GM19193 (cell line): ENCODE measurements around the gene CAMTA1.

Experiments used
- POLR2A ChIP-seq: IDR thresholded peaks from 4 replicates; pipeline ENCODE4 v1.6.1; 2011; ENCODE audit not compliant: insufficient read depth, insufficient read length; ENCODE audit errors: extremely low read depth

CAMTA1 gene

DNA sequence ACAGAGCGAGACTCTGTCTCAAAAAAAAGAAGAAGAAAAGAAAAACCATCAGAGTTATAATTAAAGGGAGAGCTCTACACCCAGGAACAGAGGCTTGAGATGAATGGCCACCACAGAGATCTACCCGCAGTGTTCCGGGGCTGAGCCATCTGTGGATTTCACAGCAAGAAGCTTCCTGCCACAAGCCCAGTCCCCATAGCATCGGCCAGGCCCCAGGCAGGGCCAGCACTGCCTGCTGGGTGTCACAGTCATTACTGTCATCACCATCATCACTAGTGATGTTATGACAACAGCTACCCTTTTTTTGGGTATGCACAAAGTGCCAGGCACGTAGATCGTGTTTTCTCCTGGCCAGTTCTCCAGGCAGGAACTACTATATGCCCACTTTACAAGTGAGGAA lies 874.3 kb downstream of the CAMTA1 start:
- TF ChIP-seq POLR2A = no peak

DNA sequence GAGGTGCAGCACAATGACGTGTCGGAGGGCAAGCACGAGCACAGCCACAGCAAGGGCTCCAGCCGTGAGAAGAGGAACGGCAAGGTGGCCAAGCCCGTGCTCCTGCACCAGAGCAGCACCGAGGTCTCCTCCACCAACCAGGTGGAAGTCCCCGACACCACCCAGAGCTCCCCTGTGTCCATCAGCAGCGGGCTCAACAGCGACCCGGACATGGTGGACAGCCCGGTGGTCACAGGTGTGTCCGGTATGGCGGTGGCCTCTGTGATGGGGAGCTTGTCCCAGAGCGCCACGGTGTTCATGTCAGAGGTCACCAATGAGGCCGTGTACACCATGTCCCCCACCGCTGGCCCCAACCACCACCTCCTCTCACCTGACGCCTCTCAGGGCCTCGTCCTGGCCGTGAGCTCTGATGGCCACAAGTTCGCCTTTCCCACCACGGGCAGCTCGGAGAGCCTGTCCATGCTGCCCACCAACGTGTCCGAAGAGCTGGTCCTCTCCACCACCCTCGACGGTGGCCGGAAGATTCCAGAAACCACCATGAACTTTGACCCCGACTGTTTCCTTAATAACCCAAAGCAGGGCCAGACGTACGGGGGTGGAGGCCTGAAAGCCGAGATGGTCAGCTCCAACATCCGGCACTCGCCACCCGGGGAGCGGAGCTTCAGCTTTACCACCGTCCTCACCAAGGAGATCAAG lies 878.3 kb downstream of the CAMTA1 start:
- TF ChIP-seq POLR2A = no peak

DNA sequence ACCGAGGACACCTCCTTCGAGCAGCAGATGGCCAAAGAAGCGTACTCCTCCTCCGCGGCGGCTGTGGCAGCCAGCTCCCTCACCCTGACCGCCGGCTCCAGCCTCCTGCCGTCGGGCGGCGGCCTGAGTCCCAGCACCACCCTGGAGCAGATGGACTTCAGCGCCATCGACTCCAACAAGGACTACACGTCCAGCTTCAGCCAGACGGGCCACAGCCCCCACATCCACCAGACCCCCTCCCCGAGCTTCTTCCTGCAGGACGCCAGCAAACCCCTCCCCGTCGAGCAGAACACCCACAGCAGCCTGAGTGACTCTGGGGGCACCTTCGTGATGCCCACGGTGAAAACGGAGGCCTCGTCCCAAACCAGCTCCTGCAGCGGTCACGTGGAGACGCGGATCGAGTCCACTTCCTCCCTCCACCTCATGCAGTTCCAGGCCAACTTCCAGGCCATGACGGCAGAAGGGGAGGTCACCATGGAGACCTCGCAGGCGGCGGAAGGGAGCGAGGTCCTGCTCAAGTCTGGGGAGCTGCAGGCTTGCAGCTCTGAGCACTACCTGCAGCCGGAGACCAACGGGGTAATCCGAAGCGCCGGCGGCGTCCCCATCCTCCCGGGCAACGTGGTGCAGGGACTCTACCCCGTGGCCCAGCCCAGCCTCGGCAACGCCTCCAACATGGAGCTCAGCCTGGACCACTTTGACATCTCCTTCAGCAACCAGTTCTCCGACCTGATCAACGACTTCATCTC lies 879.1 kb downstream of the CAMTA1 start:
- TF ChIP-seq POLR2A = no peak

DNA sequence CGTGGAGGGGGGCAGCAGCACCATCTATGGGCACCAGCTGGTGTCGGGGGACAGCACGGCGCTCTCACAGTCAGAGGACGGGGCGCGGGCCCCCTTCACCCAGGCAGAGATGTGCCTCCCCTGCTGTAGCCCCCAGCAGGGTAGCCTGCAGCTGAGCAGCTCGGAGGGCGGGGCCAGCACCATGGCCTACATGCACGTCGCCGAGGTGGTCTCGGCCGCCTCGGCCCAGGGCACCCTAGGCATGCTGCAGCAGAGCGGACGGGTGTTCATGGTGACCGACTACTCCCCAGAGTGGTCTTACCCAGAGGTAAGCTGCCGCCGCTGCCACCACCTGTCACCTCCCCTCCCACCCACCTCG lies 879.6 kb downstream of the CAMTA1 start:
- TF ChIP-seq POLR2A = no peak

DNA sequence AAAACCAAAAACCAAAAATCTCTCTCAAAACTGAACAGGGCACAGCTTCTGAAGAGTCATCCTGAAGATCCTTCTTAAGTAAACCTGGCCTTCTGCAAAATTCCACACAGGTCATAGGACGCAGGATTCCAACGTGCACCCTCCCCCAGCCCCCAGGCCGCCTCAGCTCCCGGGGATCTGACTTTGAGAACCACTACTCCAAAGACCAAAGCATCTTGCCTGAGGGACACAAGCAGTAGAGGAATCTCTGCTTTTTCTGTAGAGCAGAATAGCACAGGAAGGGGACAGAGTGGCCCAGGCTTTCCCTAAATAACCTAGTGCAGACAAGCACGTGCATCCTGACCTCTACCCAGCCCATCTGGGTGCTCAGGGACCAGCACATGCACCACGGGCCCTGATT lies 881.0 kb downstream of the CAMTA1 start:
- TF ChIP-seq POLR2A = no peak

DNA sequence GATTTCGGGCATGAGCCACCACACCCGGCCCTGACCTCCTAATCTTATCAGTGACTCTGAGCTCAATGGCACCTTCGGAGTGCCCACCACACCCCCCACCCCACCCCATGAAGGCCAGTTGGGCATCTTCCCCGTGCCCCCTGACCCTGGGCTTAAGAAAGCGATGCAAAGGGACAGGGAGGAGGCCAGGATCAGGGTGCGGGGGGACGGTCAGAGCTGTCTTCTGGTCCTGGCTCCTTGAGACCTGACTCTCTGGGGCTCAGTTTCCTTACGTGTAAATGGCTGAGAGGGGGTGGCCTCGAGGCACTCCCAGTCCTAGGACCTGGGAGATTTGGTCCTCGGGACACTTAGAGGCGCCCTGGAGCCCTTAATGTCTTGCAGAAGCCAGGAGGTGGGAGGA lies 881.9 kb downstream of the CAMTA1 start:
- no peak for TF ChIP-seq POLR2A

DNA sequence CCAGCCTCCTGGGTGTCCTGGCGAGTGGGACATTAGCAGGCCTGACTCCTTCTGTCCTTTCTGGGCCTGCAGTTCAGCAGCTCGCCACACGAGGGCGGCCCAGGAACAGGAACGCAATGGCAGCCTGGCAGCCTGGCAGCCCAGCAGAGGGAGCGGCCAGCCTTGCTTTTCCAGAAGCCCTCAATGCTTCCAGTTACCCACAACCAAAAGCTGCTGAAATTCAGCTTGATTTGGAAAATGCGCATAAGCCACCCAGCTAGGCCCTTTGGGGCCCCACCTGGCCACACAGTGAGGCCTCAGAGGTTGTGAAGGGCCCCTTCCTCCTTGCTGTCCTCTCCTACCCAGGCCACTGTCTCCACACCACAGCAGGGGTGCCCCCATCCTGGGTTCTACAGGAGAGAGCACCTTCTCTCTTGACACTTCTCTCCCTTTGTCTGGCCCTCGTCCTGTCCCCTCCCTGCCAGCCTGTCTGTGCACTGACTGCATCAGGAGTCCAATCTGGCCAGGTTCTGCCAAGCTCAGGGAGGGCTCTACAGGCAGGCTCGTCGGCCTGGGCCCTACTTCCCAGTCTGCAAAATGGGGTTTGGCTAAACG lies 882.5 kb downstream of the CAMTA1 start:
- TF ChIP-seq POLR2A = no peak

DNA sequence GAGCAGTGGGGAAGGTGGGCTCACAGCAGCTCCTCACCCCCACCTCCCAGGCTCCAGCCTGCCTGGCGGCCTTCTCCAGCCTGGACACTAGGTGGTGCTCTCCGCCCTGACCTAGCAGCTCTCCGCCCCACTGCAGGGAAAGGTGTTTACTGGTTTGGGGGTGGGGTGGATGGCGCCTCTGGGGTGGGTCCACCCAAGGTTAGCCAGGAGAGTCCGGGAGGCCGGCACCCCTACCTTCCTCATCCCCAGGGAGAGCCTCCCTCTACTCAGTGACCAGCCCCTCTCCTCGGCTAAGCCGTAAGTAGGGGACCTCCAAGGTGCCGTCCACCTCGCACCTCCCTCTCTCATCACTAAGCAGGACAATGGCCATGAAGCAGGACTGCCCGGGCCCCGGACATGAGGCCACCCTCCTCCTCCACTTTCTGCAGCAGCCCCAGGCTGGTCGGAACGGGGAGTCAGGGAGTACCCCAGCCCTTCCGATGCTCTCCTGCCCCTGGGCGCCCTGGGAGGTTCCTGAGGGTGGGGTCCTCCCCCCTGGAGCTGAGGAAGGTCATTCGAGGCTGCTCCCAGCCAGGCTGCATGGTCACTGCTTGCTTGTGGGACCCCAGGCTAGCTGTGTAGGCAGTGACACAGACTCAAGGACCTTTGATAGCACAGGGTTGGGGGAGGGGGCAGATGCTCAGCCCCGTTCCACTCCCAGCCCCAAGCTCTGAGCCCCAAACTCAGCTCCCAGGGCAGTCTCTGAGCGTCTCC lies 884.5 kb downstream of the CAMTA1 start:
- no peak for TF ChIP-seq POLR2A

DNA sequence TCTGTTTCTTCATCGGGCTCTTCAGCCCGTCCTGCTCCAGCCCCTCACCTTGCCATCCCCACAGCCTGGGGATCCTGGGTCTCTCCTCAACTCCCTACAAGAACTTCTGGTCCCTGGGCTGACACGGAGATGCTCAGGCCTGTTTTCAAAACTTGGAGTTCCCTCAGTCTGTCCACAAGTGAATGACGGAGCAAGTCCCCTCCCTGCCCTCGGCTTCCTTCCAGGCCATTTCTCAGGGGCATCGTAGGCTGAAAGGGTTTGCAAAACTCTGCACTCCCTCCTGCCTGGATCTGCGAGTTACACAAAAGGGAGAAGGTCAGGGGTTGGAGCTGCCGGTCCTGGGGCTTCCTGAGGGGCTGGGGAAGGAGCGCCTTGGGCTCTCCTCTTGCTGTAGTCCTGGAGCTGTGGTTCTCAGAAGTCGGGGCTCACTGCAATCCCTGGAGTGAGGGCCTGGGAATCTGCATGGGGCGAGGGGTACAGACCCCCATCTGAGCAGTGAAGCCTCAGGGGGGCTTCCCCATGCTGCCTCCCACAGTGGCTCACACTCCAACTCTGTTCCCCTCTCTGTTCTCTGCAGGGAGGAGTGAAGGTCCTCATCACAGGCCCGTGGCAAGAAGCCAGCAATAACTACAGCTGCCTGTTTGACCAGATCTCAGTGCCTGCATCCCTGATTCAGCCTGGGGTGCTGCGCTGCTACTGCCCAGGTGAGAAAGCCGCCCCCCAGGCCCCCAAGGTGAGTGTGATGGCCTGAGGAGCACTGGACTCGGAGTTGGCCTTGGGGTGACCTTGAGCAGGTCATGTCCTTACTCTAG lies 885.3 kb downstream of the CAMTA1 start:
- TF ChIP-seq POLR2A = no peak

DNA sequence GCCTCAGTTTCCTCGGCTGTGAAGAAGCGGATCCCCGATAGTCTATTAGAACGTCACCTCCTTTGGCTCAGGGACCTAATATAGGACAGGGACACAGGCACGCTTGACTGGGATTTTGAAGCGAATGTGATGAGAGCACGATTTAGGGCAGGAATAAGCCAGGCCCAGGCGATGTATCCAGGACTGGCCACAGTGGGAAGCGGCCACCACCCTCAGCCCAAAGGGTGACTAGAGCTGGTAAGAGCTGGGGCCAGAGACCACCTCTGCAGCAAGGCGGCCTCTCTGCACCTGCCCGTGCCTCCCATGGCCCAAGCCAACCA lies 885.9 kb downstream of the CAMTA1 start:
- no peak for TF ChIP-seq POLR2A

DNA sequence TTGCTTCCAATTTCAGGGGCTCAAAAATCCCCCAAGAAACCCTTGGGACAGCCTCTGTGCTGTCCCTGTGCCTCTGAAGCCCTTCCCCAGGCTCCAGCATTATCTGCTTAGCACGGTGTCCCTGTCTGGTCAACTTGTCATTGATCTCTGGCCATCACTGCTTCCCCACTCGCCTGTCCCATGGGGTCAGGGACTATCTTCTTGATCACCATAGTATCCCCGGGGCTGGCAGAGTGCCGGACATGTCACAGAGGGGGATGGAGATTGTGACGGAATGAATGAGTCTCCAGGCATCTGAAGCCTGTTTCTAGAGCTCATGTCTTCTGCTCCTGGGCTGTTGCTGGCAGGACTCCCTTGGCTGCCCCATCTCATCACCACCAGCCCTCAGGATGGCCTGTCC lies 886.4 kb downstream of the CAMTA1 start:
- no peak for TF ChIP-seq POLR2A

DNA sequence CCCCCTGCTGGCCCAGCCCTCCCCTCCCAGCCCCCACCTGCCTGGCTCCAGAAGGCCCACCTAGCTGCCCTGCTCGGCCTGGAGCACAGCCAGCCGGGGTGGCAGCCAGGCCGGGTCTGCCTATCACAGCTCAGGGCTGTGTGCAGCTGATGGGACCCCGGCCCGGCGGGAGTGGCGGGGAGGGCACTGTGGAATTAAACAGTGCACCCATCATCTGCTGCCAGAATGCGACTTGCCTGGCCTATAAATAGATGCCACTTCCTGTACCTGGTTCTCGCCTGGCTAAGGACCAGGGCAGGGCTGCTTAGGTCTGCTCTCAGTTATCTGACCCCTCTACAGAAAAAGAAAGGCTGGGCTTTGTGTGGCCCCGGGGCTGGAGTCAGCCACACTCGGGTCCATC lies 887.6 kb downstream of the CAMTA1 start:
- TF ChIP-seq POLR2A = no peak

DNA sequence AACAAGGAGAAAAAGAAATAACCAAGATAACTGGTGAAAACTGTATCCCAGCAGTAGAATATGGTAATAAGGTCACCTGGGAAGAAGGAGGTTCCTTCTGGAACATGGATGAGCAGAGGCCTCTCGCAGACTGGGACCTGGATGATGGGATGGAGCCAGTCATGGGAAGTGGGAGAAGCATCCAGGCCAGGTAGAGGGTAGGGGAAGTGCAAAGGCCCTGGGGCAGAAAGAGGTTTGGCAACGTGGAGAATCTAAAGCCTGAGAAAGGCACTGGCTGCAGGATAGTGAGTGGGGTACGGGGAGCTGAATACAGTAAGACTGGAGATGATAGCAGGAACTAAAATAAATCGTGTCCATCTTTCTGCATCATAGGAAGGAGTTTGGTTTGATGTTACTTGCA lies 889.7 kb downstream of the CAMTA1 start:
- TF ChIP-seq POLR2A = no peak

DNA sequence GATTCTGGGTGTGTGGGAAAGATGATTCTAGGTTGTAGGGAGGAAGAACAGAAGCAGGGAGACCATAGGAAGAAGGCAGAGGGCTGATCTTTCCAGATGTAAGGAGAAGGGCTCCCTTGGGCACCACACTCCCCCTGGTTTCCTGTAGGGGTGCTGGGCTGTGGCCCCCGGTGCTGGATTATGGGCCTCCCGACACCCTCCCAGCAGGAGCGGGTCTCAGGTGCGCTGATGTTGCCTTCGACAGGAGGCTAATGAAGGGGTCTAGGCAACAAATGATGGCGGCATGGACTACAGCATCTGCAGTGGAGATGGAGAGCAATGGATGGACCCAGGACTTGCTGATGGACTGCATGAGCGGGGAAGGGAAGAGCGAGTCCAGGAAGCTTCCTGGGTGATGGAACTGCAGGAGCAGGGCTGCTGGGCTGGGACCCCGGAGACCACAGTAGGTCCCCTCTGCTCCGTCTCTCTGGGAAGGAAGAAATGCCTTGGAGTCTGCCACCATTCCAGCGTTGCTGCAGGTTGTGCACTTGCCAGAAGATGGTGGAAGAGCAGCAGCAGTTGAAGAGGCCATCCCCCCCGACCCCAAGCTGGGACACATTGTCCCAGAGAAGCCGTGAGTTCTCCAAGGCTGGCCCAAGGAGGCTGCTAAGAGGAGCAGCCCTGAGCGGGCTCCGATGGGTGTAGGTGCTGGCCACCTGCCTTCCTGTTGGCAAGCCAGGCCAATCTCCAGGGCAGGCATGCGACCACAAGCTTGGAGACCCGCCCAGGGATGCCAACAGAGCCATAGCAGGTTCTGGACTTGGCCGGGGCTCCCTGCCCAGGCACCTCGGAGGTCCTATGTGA lies 890.4 kb downstream of the CAMTA1 start:
- no peak for TF ChIP-seq POLR2A
